OCI-LY7 (cell line): Measurements from ENCODE around the gene HS3ST5.
"Not testable (repeated sequence)": the region's sequence is repeated elsewhere in the genome, so short reads cannot be mapped to it uniquely, and the experiment has no call there.

Experiments
- CTCF ChIP-seq: fragments of 200-600 bp; sonication (generic); conservative IDR thresholded peaks from 2 replicates; pipeline ENCODE4 v1.5.1; 2014; ENCODE audit warnings: mild to moderate bottlenecking, antibody characterized with exemption, low read length, moderate library complexity, mixed read lengths
- EZH2phosphoT487 ChIP-seq: fragments of 200-600 bp; sonication (generic); IDR thresholded peaks from 2 replicates; pipeline ENCODE4 v1.6.1; 2018; ENCODE audit warnings: low read depth, borderline replicate concordance, mild to moderate bottlenecking, mixed run types, antibody characterized with exemption, low read length, moderate library complexity, mixed read lengths

GRCh38 chr6:114149182-114149581, 193.6 kb downstream of the HS3ST5 start:
- not testable (repeated sequence) for TF ChIP-seq CTCF, EZH2phosphoT487
